DOHH2 (cell line): Measurements from ENCODE around the gene WNT3.

Source experiments
- H3F3A ChIP-seq: fragments of 200-600 bp; sonication (generic), shearing (Covaris generic); 2 replicates; pipeline ENCODE4 v1.6.0; 2016; ENCODE audit warnings: antibody characterized with exemption, mild to moderate bottlenecking; ENCODE audit not compliant: control insufficient read depth, insufficient read depth
- H3K27ac ChIP-seq: fragments of 200-600 bp; sonication (generic); 2 replicates; pipeline ENCODE4 v1.5.1; 2014; ENCODE audit warnings: low read depth, mild to moderate bottlenecking, low read length, moderate library complexity
- H3K27me3 ChIP-seq: fragments of 200-600 bp; sonication (generic); 2 replicates; pipeline ENCODE4 v1.6.1; 2014; ENCODE audit warnings: mild to moderate bottlenecking, low read length, mixed read lengths; ENCODE audit not compliant: control insufficient read depth
- H3K36me3 ChIP-seq: fragments of 200-600 bp; sonication (generic); 2 replicates; pipeline ENCODE4 v1.6.1; 2014; ENCODE audit warnings: mild to moderate bottlenecking, low read length, moderate library complexity, mixed read lengths; ENCODE audit not compliant: control insufficient read depth
- H3K4me1 ChIP-seq: fragments of 200-600 bp; sonication (generic); 2 replicates; pipeline ENCODE4 v1.6.1; 2014; ENCODE audit warnings: mild to moderate bottlenecking, low read length, mixed read lengths; ENCODE audit not compliant: control insufficient read depth
- H3K4me2 ChIP-seq: fragments of 200-600 bp; sonication (generic); 2 replicates; pipeline ENCODE4 v1.6.0; 2014; ENCODE audit warnings: mild to moderate bottlenecking, low read length, moderate library complexity
- H3K4me3 ChIP-seq: fragments of 200-600 bp; sonication (generic); 2 replicates; pipeline ENCODE4 v1.5.1; 2014; ENCODE audit warnings: mild to moderate bottlenecking, low read length, mixed read lengths
- H3K79me2 ChIP-seq: fragments of 200-600 bp; sonication (generic); 2 replicates; pipeline ENCODE4 v1.6.1; 2014; ENCODE audit warnings: mild to moderate bottlenecking, low read length, mixed read lengths; ENCODE audit not compliant: control insufficient read depth
- H3K9me2 ChIP-seq: fragments of 200-600 bp; sonication (generic); replicated peaks from 2 replicates; pipeline ENCODE4 v1.6.1; 2014; ENCODE audit warnings: mild to moderate bottlenecking, low read length, mixed read lengths; ENCODE audit not compliant: control insufficient read depth
- H3K9me3 ChIP-seq: fragments of 200-600 bp; sonication (generic); 2 replicates; pipeline ENCODE4 v1.6.1; 2014; ENCODE audit warnings: antibody characterized with exemption, low read length, mixed read lengths; ENCODE audit not compliant: control insufficient read depth, insufficient read depth
- H4K20me1 ChIP-seq: fragments of 200-600 bp; sonication (generic); 2 replicates; pipeline ENCODE4 v1.6.0; 2014; ENCODE audit warnings: low read depth, mild to moderate bottlenecking, antibody characterized with exemption, low read length, moderate library complexity; ENCODE audit not compliant: control insufficient read depth, insufficient read depth
- EZH2phosphoT487 ChIP-seq: fragments of 200-600 bp; sonication (generic); IDR thresholded peaks from 2 replicates; pipeline ENCODE4 v1.6.1; 2017; ENCODE audit warnings: borderline replicate concordance, mild to moderate bottlenecking, antibody characterized with exemption, low read length, moderate library complexity, mixed read lengths
- TF ChIP-seq, protein P1 (sequence below): fragments of 200-600 bp; sonication (generic); IDR thresholded peaks from one replicate; pipeline ENCODE4 v1.5.1; 2014; ENCODE audit warnings: antibody characterized with exemption, mild to moderate bottlenecking, low read depth, low read length; ENCODE audit not compliant: poor library complexity, severe bottlenecking

Gene WNT3

DNA sequence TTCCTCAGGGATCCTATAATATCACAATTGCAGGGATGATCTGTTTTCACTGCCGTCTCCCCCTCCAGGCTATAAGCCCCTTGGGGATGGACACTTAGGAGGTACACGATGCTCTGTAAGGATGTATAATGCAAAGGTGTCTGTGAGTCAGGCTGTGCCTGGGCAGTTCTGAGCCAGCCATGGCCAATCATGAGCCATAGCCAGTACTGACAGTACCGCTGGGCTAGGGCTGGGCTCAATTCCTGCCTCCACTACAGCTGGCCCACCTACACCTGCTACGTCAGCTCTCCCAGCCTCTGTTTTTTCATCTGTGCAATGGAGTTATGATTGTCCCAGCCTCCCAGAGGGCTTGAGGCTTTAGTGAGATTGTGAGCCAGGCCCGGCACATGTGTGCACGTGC, 30.0 kb upstream of the WNT3 start:
- H3K9me3 ChIP-seq = peaks cover under 1% of the 10 kb centered on the region; the same call in 1 of the 2 replicates
- no peak for TF ChIP-seq EZH2phosphoT487
- TF ChIP-seq, protein P1, sequence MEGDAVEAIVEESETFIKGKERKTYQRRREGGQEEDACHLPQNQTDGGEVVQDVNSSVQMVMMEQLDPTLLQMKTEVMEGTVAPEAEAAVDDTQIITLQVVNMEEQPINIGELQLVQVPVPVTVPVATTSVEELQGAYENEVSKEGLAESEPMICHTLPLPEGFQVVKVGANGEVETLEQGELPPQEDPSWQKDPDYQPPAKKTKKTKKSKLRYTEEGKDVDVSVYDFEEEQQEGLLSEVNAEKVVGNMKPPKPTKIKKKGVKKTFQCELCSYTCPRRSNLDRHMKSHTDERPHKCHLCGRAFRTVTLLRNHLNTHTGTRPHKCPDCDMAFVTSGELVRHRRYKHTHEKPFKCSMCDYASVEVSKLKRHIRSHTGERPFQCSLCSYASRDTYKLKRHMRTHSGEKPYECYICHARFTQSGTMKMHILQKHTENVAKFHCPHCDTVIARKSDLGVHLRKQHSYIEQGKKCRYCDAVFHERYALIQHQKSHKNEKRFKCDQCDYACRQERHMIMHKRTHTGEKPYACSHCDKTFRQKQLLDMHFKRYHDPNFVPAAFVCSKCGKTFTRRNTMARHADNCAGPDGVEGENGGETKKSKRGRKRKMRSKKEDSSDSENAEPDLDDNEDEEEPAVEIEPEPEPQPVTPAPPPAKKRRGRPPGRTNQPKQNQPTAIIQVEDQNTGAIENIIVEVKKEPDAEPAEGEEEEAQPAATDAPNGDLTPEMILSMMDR = no peak
- no peak overlapping the region for H3K27ac ChIP-seq
- no peaks in the 10 kb centered on the region for H3K79me2 ChIP-seq
- no peaks in the 10 kb centered on the region for H3K4me1 ChIP-seq
- H3K9me2 ChIP-seq = no peaks in the 10 kb centered on the region
- no peak overlapping the region for H3K4me3 ChIP-seq
- H4K20me1 ChIP-seq = no peaks in the 10 kb centered on the region
- H3K36me3 ChIP-seq = no peaks in the 10 kb centered on the region
- H3K27me3 ChIP-seq = peaks cover 3% of the 10 kb centered on the region; the same call in 1 of the 2 replicates
- H3F3A ChIP-seq = no peaks in the 10 kb centered on the region
- H3K4me2 ChIP-seq = no peak overlapping the region

DNA sequence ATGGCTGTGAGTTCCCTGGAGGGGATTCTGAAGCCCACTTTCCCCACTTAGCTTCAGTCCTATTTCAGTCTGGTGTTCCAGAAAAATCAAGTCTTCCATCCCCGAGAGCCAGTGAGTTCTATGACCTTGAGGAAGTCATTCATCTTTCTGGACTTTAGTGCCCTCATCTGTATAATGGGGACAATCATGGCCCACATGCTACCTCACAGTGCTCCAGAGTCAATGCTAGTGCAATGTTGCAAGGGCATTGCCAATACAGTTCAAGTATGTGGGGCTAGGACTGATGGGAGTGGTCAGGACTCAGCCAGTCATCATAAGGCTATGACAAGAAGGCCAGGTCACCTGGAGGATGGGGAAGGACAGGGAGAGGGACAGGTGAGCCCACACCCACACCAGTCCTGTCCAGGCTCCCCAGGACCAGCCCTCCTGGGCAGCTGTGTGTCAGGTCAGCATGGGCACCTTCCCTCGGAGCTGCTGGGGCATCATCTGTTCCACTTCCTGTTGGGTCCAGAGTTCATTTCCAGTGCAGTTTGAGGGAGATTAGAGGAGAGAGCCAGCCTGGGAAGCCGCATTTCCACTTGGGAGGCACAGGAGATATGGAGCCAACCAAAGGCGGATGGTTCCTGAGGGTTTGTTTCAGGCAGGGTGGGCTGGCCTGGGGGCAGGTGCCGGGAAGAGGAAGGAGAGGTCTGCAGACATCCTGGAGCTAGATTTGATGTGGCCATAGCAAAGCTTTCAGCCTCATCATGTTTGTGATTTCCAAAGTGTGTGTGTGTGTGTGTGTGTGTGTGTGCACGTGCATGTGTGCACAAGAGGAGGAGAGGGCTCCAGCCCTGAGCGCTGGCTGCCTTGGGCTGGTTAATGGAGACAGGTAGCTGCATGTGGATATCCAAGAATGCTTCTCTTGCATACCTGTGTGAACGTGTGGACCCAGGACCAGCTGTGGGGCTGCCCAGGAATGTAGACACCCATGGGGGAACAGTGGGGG, 29.0 kb upstream of the WNT3 start:
- Histone ChIP-seq H3F3A (no peaks in the 10 kb centered on the region), H4K20me1 (no peaks in the 10 kb centered on the region), H3K27ac (no peak overlapping the region), H3K36me3 (no peaks in the 10 kb centered on the region), H3K27me3 (peaks cover 3% of the 10 kb centered on the region; the same call in 1 of the 2 replicates), H3K4me3 (no peak overlapping the region), H3K79me2 (no peaks in the 10 kb centered on the region), H3K9me3 (peaks cover 11% of the 10 kb centered on the region), H3K4me1 (no peaks in the 10 kb centered on the region), H3K4me2 (no peak overlapping the region), H3K9me2 (no peaks in the 10 kb centered on the region)
- TF ChIP-seq, protein P1 = no peak

DNA sequence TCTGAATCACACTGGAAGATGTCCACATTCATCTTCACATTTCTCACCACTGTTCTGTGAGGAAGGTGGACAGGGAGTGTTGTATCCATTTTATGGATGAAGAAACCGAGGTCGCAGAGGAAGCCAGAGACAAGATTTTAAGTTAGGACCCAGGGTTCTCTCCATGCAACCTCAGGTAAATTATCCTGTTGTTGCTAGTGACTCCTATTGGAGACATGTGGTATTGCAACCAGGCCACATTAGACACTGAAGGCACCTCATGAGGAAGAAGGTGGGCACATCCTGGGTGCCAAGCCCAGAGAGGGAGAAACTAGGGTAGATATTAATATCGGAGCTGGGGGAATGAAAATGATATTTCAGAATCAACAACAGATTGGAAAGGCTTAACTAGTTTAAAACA, 24.3 kb upstream of the WNT3 start:
- H3K9me2 ChIP-seq = no peaks in the 10 kb centered on the region
- H3K4me2 ChIP-seq = no peak overlapping the region
- H3K79me2 ChIP-seq = no peaks in the 10 kb centered on the region
- peaks cover 3% of the 10 kb centered on the region; the same call in 1 of the 2 replicates for H3K27me3 ChIP-seq
- H4K20me1 ChIP-seq = no peaks in the 10 kb centered on the region
- H3K4me1 ChIP-seq = no peaks in the 10 kb centered on the region
- no peak overlapping the region for H3K27ac ChIP-seq
- TF ChIP-seq, protein P1 = peak; percentile 72
- TF ChIP-seq EZH2phosphoT487 = no peak
- peaks cover 18% of the 10 kb centered on the region for H3K9me3 ChIP-seq
- no peaks in the 10 kb centered on the region for H3F3A ChIP-seq
- H3K36me3 ChIP-seq = no peaks in the 10 kb centered on the region
- H3K4me3 ChIP-seq = no peak overlapping the region
